Measurements from ENCODE around the gene BTBD19. TPM values are rescaled to one million over a fixed set of nuclear protein-coding genes. Genes with fewer than 3 reads are reported as not detected.

The BTBD19 gene
- total RNA-seq, 1 experiment from 2014 or later = 1.6 TPM

GRCh38 chr1:44826375-44827196 is 18.3 kb downstream of the BTBD19 start:
- no peak overlapping the region for H3K27ac Mint-ChIP-seq (ENCODE audit: unreplicated experiment)
- no peaks in the 10 kb centered on the region for H3K9me3 Mint-ChIP-seq (ENCODE audit: unreplicated experiment)
- no peak overlapping the region for H3K4me3 Mint-ChIP-seq (ENCODE audit: unreplicated experiment)
- CTCF ChIA-PET = interaction anchor here (0.6 to 0.7 kb wide), 2 partner anchors 27 to 301 kb away, joined by 3 to 8 read pairs; no protein-coding TSS in a partner anchor
- no peaks in the 10 kb centered on the region for H3K36me3 ChIP-seq (ENCODE audit: control insufficient read depth, insufficient read depth, low read length)
- no peak for DNase-seq
- H3K27me3 Mint-ChIP-seq (ENCODE audit: insufficient read depth, unreplicated experiment) = no peaks in the 10 kb centered on the region
- no peaks in the 10 kb centered on the region for H3K36me3 Mint-ChIP-seq (ENCODE audit: insufficient read depth, unreplicated experiment)
- no TSS peak for BruUV-seq (replicated peaks)
- H3K4me1 ChIP-seq = no peaks in the 10 kb centered on the region
- no peak overlapping the region for H3K4me3 ChIP-seq (ENCODE audit: low read depth, low read length)
- no peaks in the 10 kb centered on the region for H3K27me3 ChIP-seq (replicated peaks; ENCODE audit: control insufficient read depth, insufficient read depth, low read length)
- POLR2A ChIA-PET = interaction anchor here (0.8 kb wide), 1 partner anchor 46 kb away, joined by 3 read pairs; no protein-coding TSS in a partner anchor
- intact Hi-C loops (cut with micrococcal nuclease; ENCODE audit: unreplicated experiment) = no loop called here
- no peaks in the 10 kb centered on the region for H3K9me3 ChIP-seq
- no peak for TF ChIP-seq CTCF (IDR thresholded peaks at IDR 0.05; ENCODE audit: insufficient read depth in 1 of 2, low read depth in 1 of 2, low read length in 1 of 2, severe bottlenecking in 1 of 2, unreplicated experiment in 1 of 2)
- no peaks in the 10 kb centered on the region for H3K4me1 Mint-ChIP-seq (ENCODE audit: low read depth, unreplicated experiment)

- no peaks in the 10 kb centered on the region for H3K9me3 ChIP-seq
- intact Hi-C loops (cut with micrococcal nuclease; ENCODE audit: unreplicated experiment) = no loop called here
- H3K4me3 Mint-ChIP-seq (ENCODE audit: unreplicated experiment) = no peak overlapping the region
- H3K4me1 ChIP-seq = no peaks in the 10 kb centered on the region
- BruUV-seq (replicated peaks) = no TSS peak
- no peak overlapping the region for H3K27ac Mint-ChIP-seq (ENCODE audit: unreplicated experiment)
- H3K27me3 Mint-ChIP-seq (ENCODE audit: insufficient read depth, unreplicated experiment) = no peaks in the 10 kb centered on the region
- ChIA-PET CTCF (interaction anchor here (0.6 kb wide), 1 partner anchor 28 kb away, joined by 3 read pairs; no protein-coding TSS in a partner anchor), POLR2A (interaction anchor here (0.8 to 1.0 kb wide), 2 partner anchors 8 to 46 kb away, joined by 3 read pairs; no protein-coding TSS in a partner anchor)
- H3K9me3 Mint-ChIP-seq (ENCODE audit: unreplicated experiment) = no peaks in the 10 kb centered on the region
- H3K4me3 ChIP-seq (ENCODE audit: low read depth, low read length) = no peak overlapping the region
- TF ChIP-seq CTCF (IDR thresholded peaks at IDR 0.05; ENCODE audit: insufficient read depth in 1 of 2, low read depth in 1 of 2, low read length in 1 of 2, severe bottlenecking in 1 of 2, unreplicated experiment in 1 of 2) = no peak
- no peaks in the 10 kb centered on the region for H3K36me3 Mint-ChIP-seq (ENCODE audit: insufficient read depth, unreplicated experiment)
- H3K4me1 Mint-ChIP-seq (ENCODE audit: low read depth, unreplicated experiment) = no peaks in the 10 kb centered on the region
- no peaks in the 10 kb centered on the region for H3K36me3 ChIP-seq (ENCODE audit: control insufficient read depth, insufficient read depth, low read length)
- no peak for DNase-seq
- no peaks in the 10 kb centered on the region for H3K27me3 ChIP-seq (replicated peaks; ENCODE audit: control insufficient read depth, insufficient read depth, low read length)
Measured at GRCh38 chr1:44827197-44828002, 19.1 kb downstream of the BTBD19 start.

- Histone ChIP-seq H3K36me3 (ENCODE audit: control insufficient read depth, insufficient read depth, low read length) (no peaks in the 10 kb centered on the region), H3K4me1 (no peaks in the 10 kb centered on the region), H3K27me3 (replicated peaks; ENCODE audit: control insufficient read depth, insufficient read depth, low read length) (no peaks in the 10 kb centered on the region), H3K4me3 (ENCODE audit: low read depth, low read length) (no peak overlapping the region), H3K9me3 (no peaks in the 10 kb centered on the region)
- intact Hi-C loops (cut with micrococcal nuclease; ENCODE audit: unreplicated experiment) = no loop called here
- ChIA-PET CTCF (no interaction called here), POLR2A (interaction anchor here (1.0 kb wide), 1 partner anchor 9 kb away, joined by 3 read pairs; no protein-coding TSS in a partner anchor)
- no peaks in the 10 kb centered on the region for H3K36me3 Mint-ChIP-seq (ENCODE audit: insufficient read depth, unreplicated experiment)
- no peak overlapping the region for H3K27ac Mint-ChIP-seq (ENCODE audit: unreplicated experiment)
- no peak for TF ChIP-seq CTCF (IDR thresholded peaks at IDR 0.05; ENCODE audit: insufficient read depth in 1 of 2, low read depth in 1 of 2, low read length in 1 of 2, severe bottlenecking in 1 of 2, unreplicated experiment in 1 of 2)
- H3K4me1 Mint-ChIP-seq (ENCODE audit: low read depth, unreplicated experiment) = no peaks in the 10 kb centered on the region
- H3K27me3 Mint-ChIP-seq (ENCODE audit: insufficient read depth, unreplicated experiment) = no peaks in the 10 kb centered on the region
- H3K9me3 Mint-ChIP-seq (ENCODE audit: unreplicated experiment) = no peaks in the 10 kb centered on the region
- no peak overlapping the region for H3K4me3 Mint-ChIP-seq (ENCODE audit: unreplicated experiment)
- no TSS peak for BruUV-seq (replicated peaks)
- no peak for DNase-seq
Measured at GRCh38 chr1:44828003-44828651, 19.8 kb downstream of the BTBD19 start.

Measured in Caco-2 (cell line).